PC-9 (cell line): Measurements from ENCODE around the gene AICDA.

Experiments
- CTCF ChIP-seq: fragments of 200-600 bp; sonication (generic); conservative IDR thresholded peaks from 2 replicates; pipeline ENCODE4 v1.6.1; 2017; ENCODE audit warnings: mixed run types, antibody characterized with exemption, mild to moderate bottlenecking, moderate library complexity
- EZH2 ChIP-seq: fragments of 200-600 bp; sonication (generic); IDR thresholded peaks from 2 replicates; pipeline ENCODE4 v1.8.0; 2017; ENCODE audit warnings: antibody characterized with exemption, low read depth

GRCh38 chr12:8589679-8590078 lies 23.0 kb downstream of the AICDA start:
- TF ChIP-seq CTCF (no peak), EZH2 (no peak)
